H1 (cell line): ENCODE measurements around the gene C19orf18.

Source experiments
- CBX8 ChIP-seq: fragments of 300-800, 300-1000 bp; sonication (generic); IDR thresholded peaks from 2 replicates; pipeline ENCODE4 v1.7.1; 2016; ENCODE audit warnings: low read depth, low read length, borderline replicate concordance
- CHD2 ChIP-seq: IDR thresholded peaks from 2 replicates; pipeline ENCODE4 v1.6.1; 2012; ENCODE audit warnings: low read length, improper control_type of control experiment
- CREB1 ChIP-seq: IDR thresholded peaks from 2 replicates; pipeline ENCODE4 v1.6.1; 2012; ENCODE audit warnings: inconsistent platforms
- EP300 ChIP-seq, 2 experiments: IDR thresholded peaks; 1 replicate in 1 of 2; 2 replicates in 1 of 2; pipeline ENCODE4 v1.6.1; 2011 to 2012; ENCODE audit warnings: low read depth in 2 of 2, low read length in 2 of 2, mild to moderate bottlenecking in 2 of 2, borderline replicate concordance in 1 of 2, inconsistent platforms in 1 of 2, moderate library complexity in 1 of 2
- JUN ChIP-seq: IDR thresholded peaks from 2 replicates; pipeline ENCODE4 v1.6.1; 2011; ENCODE audit warnings: low read depth, mild to moderate bottlenecking, improper control_type of control experiment, low read length
- JUND ChIP-seq: IDR thresholded peaks from 2 replicates; pipeline ENCODE4 v1.6.1; 2011; ENCODE audit warnings: mild to moderate bottlenecking, improper control_type of control experiment, low read length
- POLR2A ChIP-seq, 2 experiments: IDR thresholded peaks; 1 replicate in 1 of 2; 2 replicates in 1 of 2; pipeline ENCODE4 v1.6.1; 2011; ENCODE audit warnings: low read depth in 2 of 2, low read length in 2 of 2, mild to moderate bottlenecking in 2 of 2; ENCODE audit errors: control extremely low read depth in 1 of 2
- TF ChIP-seq, protein P1 (sequence below), 3 experiments: IDR thresholded peaks; 1 replicate in 2 of 3; 2 replicates in 1 of 3; pipeline versions ENCODE4 v1.5.1 to v1.6.1; 2011; ENCODE audit warnings: low read length in 3 of 3, mild to moderate bottlenecking in 3 of 3, inconsistent platforms in 2 of 3, low read depth in 1 of 3, moderate library complexity in 1 of 3; ENCODE audit not compliant: insufficient read depth in 1 of 3; ENCODE audit errors: control extremely low read depth in 1 of 3
- TF ChIP-seq, protein P2 (sequence below): IDR thresholded peaks from 2 replicates; pipeline ENCODE4 v1.6.1; 2011; ENCODE audit warnings: low read depth, mild to moderate bottlenecking, low read length; ENCODE audit not compliant: insufficient read depth

DNA sequence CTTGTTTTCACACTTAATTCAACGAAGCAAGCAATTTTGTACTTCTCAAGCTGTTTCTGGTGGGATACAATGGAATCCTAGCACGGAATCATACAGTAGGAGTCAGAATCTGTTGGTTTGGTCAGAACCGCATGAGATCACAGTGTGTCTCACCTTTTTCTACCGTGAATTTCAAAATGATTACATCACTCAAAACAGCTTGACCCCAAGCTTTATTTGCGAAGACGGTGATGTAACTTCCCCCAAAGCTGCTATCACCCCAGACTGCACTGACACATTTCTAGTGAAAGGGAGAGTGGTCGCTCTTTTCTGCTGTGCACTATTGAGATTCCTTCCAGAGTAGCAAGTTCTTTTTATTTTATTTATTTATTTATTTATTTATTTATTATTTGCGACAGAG is 9.6 kb downstream of the C19orf18 start:
- TF ChIP-seq JUND (no peak), EP300 (IDR thresholded peaks at IDR 0.05; ENCODE audit: borderline replicate concordance in 1 of 2, low read depth in 2 of 2, low read length in 2 of 2) (no peak), POLR2A (IDR thresholded peaks at IDR 0.05; ENCODE audit: control extremely low read depth in 1 of 2, low read depth in 2 of 2, low read length in 2 of 2) (no peak), CBX8 (no peak), JUN (no peak), CREB1 (no peak), CHD2 (no peak)
- TF ChIP-seq, protein P1, sequence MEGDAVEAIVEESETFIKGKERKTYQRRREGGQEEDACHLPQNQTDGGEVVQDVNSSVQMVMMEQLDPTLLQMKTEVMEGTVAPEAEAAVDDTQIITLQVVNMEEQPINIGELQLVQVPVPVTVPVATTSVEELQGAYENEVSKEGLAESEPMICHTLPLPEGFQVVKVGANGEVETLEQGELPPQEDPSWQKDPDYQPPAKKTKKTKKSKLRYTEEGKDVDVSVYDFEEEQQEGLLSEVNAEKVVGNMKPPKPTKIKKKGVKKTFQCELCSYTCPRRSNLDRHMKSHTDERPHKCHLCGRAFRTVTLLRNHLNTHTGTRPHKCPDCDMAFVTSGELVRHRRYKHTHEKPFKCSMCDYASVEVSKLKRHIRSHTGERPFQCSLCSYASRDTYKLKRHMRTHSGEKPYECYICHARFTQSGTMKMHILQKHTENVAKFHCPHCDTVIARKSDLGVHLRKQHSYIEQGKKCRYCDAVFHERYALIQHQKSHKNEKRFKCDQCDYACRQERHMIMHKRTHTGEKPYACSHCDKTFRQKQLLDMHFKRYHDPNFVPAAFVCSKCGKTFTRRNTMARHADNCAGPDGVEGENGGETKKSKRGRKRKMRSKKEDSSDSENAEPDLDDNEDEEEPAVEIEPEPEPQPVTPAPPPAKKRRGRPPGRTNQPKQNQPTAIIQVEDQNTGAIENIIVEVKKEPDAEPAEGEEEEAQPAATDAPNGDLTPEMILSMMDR (IDR thresholded peaks at IDR 0.05; ENCODE audit: control extremely low read depth in 1 of 3, insufficient read depth in 1 of 3, low read depth in 1 of 3, low read length in 3 of 3): no peak
- TF ChIP-seq, protein P2, sequence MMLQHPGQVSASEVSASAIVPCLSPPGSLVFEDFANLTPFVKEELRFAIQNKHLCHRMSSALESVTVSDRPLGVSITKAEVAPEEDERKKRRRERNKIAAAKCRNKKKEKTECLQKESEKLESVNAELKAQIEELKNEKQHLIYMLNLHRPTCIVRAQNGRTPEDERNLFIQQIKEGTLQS: no peak
